ENCODE measurements around the gene ZNF226.
"Not testable (repeated sequence)": the region's sequence is repeated elsewhere in the genome, so short reads cannot be mapped to it uniquely, and the experiment has no call there.

The ZNF226 gene

GRCh38 chr19:44164673-44165512 lies at the start of gene ZNF226:
Gene ZNF226 (plus strand): TSS chr19:44165100. CDS start chr19:44170081, 4,981 bp downstream.
- DNase-seq (ENCODE audit: low read depth in 2 of 2) = peak; percentile 52 to 65

GRCh38 chr19:44121162-44121561 lies 43.7 kb upstream of the ZNF226 start:
- DNase-seq (ENCODE audit: low read depth in 2 of 2) = not testable (repeated sequence)

- DNase-seq (ENCODE audit: low read depth in 2 of 2) = no peak
Observed at GRCh38 chr19:44131955-44132354, 32.9 kb upstream of the ZNF226 start.

GRCh38 chr19:44141191-44142058 lies 23.5 kb upstream of the ZNF226 start, which contains the start of gene ZNF234:
Gene ZNF234 (plus strand): TSS chr19:44141554. CDS start chr19:44144633, 3,079 bp downstream.
- peak; percentile 36 to 51 for DNase-seq (ENCODE audit: low read depth in 2 of 2)

- DNase-seq (ENCODE audit: low read depth in 2 of 2) = no peak
Observed at GRCh38 chr19:44142059-44142433, 22.9 kb upstream of the ZNF226 start.

- no peak for DNase-seq (ENCODE audit: low read depth in 2 of 2)
Observed at GRCh38 chr19:44149776-44150175, 15.1 kb upstream of the ZNF226 start.

GRCh38 chr19:44151491-44151890 lies 13.4 kb upstream of the ZNF226 start:
- no peak for DNase-seq (ENCODE audit: low read depth in 2 of 2)

GRCh38 chr19:44156475-44156874 lies 8.4 kb upstream of the ZNF226 start:
- DNase-seq (ENCODE audit: low read depth in 2 of 2) = no peak

- no peak for DNase-seq (ENCODE audit: low read depth in 2 of 2)
Observed at GRCh38 chr19:44163789-44164188, 1.1 kb upstream of the ZNF226 start.

GRCh38 chr19:44164327-44164672 lies 600 bp upstream of the ZNF226 start:
- no peak for DNase-seq (ENCODE audit: low read depth in 2 of 2)

- DNase-seq (ENCODE audit: low read depth in 2 of 2) = not testable (repeated sequence)
Observed at GRCh38 chr19:44170660-44171059, 5.8 kb downstream of the ZNF226 start.

- DNase-seq (ENCODE audit: low read depth in 2 of 2) = no peak
Observed at GRCh38 chr19:44176590-44176989, 11.7 kb downstream of the ZNF226 start.

- no peak for DNase-seq (ENCODE audit: low read depth in 2 of 2)
Observed at GRCh38 chr19:44180968-44181367, 16.1 kb downstream of the ZNF226 start.

- DNase-seq (ENCODE audit: low read depth in 2 of 2) = no peak
Observed at GRCh38 chr19:44182145-44182544, 17.2 kb downstream of the ZNF226 start.

- no peak for DNase-seq (ENCODE audit: low read depth in 2 of 2)
Observed at GRCh38 chr19:44190020-44190419, 25.1 kb downstream of the ZNF226 start.

GRCh38 chr19:44192127-44192526 lies 27.2 kb downstream of the ZNF226 start:
- DNase-seq (ENCODE audit: low read depth in 2 of 2) = no peak

GRCh38 chr19:44196772-44197171 lies 31.9 kb downstream of the ZNF226 start:
- DNase-seq (ENCODE audit: low read depth in 2 of 2) = no peak

GRCh38 chr19:44202470-44202869 lies 37.6 kb downstream of the ZNF226 start:
- no peak for DNase-seq (ENCODE audit: low read depth in 2 of 2)

GRCh38 chr19:44202974-44203373 lies 38.1 kb downstream of the ZNF226 start:
- DNase-seq (ENCODE audit: low read depth in 2 of 2) = no peak

GRCh38 chr19:44203877-44204276 lies 39.0 kb downstream of the ZNF226 start:
- not testable (repeated sequence) for DNase-seq (ENCODE audit: low read depth in 2 of 2)

GRCh38 chr19:44204772-44205171 lies 39.9 kb downstream of the ZNF226 start:
- DNase-seq (ENCODE audit: low read depth in 2 of 2) = no peak

- DNase-seq (ENCODE audit: low read depth in 2 of 2) = peak; percentile 57 to 69
Observed at GRCh38 chr19:44207126-44207803, 42.4 kb downstream of the ZNF226 start.

Data from stimulated activated CD8-positive, alpha-beta memory T cell treated with anti-CD3 and anti-CD28 coated beads, Interleukin-2, amount 100 ng/mL, for 48 hours (primary cell).